Measurements from ENCODE around the gene LIN7C. TPM values are rescaled to one million over a fixed set of nuclear protein-coding genes. Genes with fewer than 3 reads are reported as not detected.
"Not testable (repeated sequence)": the region's sequence is repeated elsewhere in the genome, so short reads cannot be mapped to it uniquely, and the experiment has no call there.

The LIN7C gene
- total RNA-seq: 18.3 TPM
- long read RNA-seq, full-length matches to known transcripts: 30 of 33 reads
- long read RNA-seq, partial matches to known transcripts: 1 of 33 reads
- long read RNA-seq, other reads (novel, unspliced or antisense): 2 of 33 reads

GRCh38 chr11:27506200-27507182 is at the start of gene LIN7C:
Gene LIN7C (minus strand): TSS chr11:27506769. CDS start chr11:27506752, 17 bp downstream.
- ATAC-seq: peak; percentile 99
- DNase-seq: peak; percentile 95
- intact Hi-C loops (cut with micrococcal nuclease): no loop called here

GRCh38 chr11:27555264-27555663 is 48.7 kb upstream of the LIN7C start:
- ATAC-seq (no peak), DNase-seq (no peak)
- intact Hi-C loops (cut with micrococcal nuclease): no loop called here

GRCh38 chr11:27553186-27553585 is 46.6 kb upstream of the LIN7C start:
- DNase-seq: no peak
- intact Hi-C loops (cut with micrococcal nuclease): no loop called here
- no peak for ATAC-seq

- DNase-seq (no peak), ATAC-seq (no peak)
- intact Hi-C loops (cut with micrococcal nuclease): no loop called here
These were observed 45.8 kb upstream of the LIN7C start for GRCh38 chr11:27552341-27552740.

GRCh38 chr11:27551127-27551526 is 44.6 kb upstream of the LIN7C start:
- intact Hi-C loops (cut with micrococcal nuclease): no loop called here
- ATAC-seq (no peak), DNase-seq (no peak)

- no peak for ATAC-seq
- intact Hi-C loops (cut with micrococcal nuclease): no loop called here
These were observed 39.4 kb upstream of the LIN7C start for GRCh38 chr11:27545946-27546345.

GRCh38 chr11:27545035-27545434 is 38.5 kb upstream of the LIN7C start:
- intact Hi-C loops (cut with micrococcal nuclease): no loop called here
- DNase-seq (no peak), ATAC-seq (no peak)

More at GRCh38 chr11:27545946-27546345, 39.4 kb upstream of the LIN7C start:
- DNase-seq: no peak

- no peak for ATAC-seq
- DNase-seq: no peak
- intact Hi-C loops (cut with micrococcal nuclease): no loop called here
These were observed 35.2 kb upstream of the LIN7C start for GRCh38 chr11:27541790-27542189.

- ATAC-seq: no peak
- intact Hi-C loops (cut with micrococcal nuclease): no loop called here
These were observed 33.5 kb upstream of the LIN7C start for GRCh38 chr11:27540051-27540450.

GRCh38 chr11:27535103-27535502 is 28.5 kb upstream of the LIN7C start:
- ATAC-seq: peak; percentile 63
- intact Hi-C loops (cut with micrococcal nuclease): loop anchor here (10.0 kb wide), 1 partner anchor 110 kb away; no protein-coding TSS in a partner anchor

More at GRCh38 chr11:27540051-27540450, 33.5 kb upstream of the LIN7C start:
- DNase-seq: no peak

GRCh38 chr11:27532652-27533325 is 26.2 kb upstream of the LIN7C start:
- no peak for ATAC-seq
- DNase-seq: no peak
- intact Hi-C loops (cut with micrococcal nuclease): loop anchor here (10.0 kb wide), 1 partner anchor 112 kb away; no protein-coding TSS in a partner anchor

More at GRCh38 chr11:27535103-27535502, 28.5 kb upstream of the LIN7C start:
- no peak for DNase-seq

GRCh38 chr11:27528712-27529111 is 22.1 kb upstream of the LIN7C start:
- ATAC-seq (no peak), DNase-seq (no peak)
- intact Hi-C loops (cut with micrococcal nuclease): no loop called here

- intact Hi-C loops (cut with micrococcal nuclease): no loop called here
- DNase-seq (no peak), ATAC-seq (no peak)
These were observed 20.0 kb upstream of the LIN7C start for GRCh38 chr11:27526535-27526934.

GRCh38 chr11:27525824-27526516 is 19.4 kb upstream of the LIN7C start:
- DNase-seq (peak; percentile 52), ATAC-seq (peak; percentile 98)
- intact Hi-C loops (cut with micrococcal nuclease): no loop called here

- intact Hi-C loops (cut with micrococcal nuclease): no loop called here
- ATAC-seq: no peak
- DNase-seq: no peak
These were observed 17.6 kb upstream of the LIN7C start for GRCh38 chr11:27524155-27524554.

- DNase-seq: no peak
- no peak for ATAC-seq
- intact Hi-C loops (cut with micrococcal nuclease): no loop called here
These were observed 13.7 kb upstream of the LIN7C start for GRCh38 chr11:27520226-27520625.

GRCh38 chr11:27518518-27518917 is 11.9 kb upstream of the LIN7C start:
- intact Hi-C loops (cut with micrococcal nuclease): no loop called here
- ATAC-seq (no peak), DNase-seq (no peak)

GRCh38 chr11:27517490-27517889 is 10.9 kb upstream of the LIN7C start:
- intact Hi-C loops (cut with micrococcal nuclease); ATAC-seq; DNase-seq: not testable (repeated sequence)

GRCh38 chr11:27514558-27514957 is 8.0 kb upstream of the LIN7C start:
- ATAC-seq: peak; percentile 84
- DNase-seq: no peak
- intact Hi-C loops (cut with micrococcal nuclease): no loop called here

Data from left ventricle myocardium superior (tissue), 1 donor.